HFF-Myc (cell line): ENCODE data around the gene KRT35.

Source experiments
- DNase-seq: peaks from one replicate; pipeline ENCODE4 v3.0.0-alpha.2; 2011; ENCODE audit warnings: low read depth; ENCODE audit errors: extremely low read depth
- H3K4me3 ChIP-seq: replicated peaks from 2 replicates; pipeline ENCODE4 v1.5.1; 2011; ENCODE audit warnings: low read depth, mild to moderate bottlenecking, control low read depth, low read length
- TF ChIP-seq, protein P1 (sequence below): IDR thresholded peaks from 2 replicates; pipeline ENCODE4 v1.5.1; 2012; ENCODE audit warnings: mild to moderate bottlenecking, low read depth, low read length, control low read depth; ENCODE audit errors: missing control alignments

Gene KRT35

DNA sequence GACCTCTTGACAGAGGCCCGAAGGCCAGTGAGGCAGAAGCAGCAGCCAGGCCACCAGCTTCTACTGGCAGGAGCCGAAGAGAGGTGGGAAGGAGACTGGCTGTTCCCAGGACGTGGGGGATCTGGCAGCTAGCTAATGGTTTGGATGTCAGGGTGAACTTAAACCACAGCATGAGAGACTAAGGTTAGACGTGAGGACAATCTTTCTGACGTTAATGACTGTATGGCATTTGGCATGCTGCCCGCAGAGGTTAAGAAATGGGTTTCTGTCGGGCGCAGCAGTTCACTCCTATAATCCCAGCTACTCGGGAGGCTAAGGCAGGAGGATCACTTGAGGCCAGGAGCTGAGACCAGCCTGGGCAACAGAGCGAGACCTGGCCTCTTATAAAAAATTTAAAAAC is 30.8 kb upstream of the KRT35 start:
- no peak for DNase-seq
- TF ChIP-seq, protein P1, sequence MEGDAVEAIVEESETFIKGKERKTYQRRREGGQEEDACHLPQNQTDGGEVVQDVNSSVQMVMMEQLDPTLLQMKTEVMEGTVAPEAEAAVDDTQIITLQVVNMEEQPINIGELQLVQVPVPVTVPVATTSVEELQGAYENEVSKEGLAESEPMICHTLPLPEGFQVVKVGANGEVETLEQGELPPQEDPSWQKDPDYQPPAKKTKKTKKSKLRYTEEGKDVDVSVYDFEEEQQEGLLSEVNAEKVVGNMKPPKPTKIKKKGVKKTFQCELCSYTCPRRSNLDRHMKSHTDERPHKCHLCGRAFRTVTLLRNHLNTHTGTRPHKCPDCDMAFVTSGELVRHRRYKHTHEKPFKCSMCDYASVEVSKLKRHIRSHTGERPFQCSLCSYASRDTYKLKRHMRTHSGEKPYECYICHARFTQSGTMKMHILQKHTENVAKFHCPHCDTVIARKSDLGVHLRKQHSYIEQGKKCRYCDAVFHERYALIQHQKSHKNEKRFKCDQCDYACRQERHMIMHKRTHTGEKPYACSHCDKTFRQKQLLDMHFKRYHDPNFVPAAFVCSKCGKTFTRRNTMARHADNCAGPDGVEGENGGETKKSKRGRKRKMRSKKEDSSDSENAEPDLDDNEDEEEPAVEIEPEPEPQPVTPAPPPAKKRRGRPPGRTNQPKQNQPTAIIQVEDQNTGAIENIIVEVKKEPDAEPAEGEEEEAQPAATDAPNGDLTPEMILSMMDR, result no peak
- no peak overlapping the region for H3K4me3 ChIP-seq

DNA sequence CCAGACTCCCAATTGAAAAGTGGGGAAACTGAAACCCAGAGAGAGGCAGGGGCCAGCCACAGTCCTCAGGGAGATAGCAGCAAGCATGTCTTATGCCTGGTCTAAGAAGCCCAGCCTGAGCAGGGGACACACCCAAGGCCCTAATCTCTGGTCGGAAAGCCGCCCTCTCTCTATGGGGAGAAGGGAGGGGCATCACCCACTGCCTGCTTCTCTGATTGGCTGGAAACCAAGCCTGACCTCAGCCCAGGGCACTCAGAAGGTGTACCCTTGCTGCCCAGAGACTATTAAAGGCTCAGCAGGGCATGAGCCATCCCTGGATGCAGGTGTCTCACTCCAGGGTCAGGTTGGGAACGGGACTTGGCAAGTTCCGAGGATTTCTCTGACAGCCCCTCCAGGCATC is 30.2 kb upstream of the KRT35 start:
- no peak for DNase-seq
- H3K4me3 ChIP-seq, result no peak overlapping the region
- TF ChIP-seq, protein P1, result no peak

DNA sequence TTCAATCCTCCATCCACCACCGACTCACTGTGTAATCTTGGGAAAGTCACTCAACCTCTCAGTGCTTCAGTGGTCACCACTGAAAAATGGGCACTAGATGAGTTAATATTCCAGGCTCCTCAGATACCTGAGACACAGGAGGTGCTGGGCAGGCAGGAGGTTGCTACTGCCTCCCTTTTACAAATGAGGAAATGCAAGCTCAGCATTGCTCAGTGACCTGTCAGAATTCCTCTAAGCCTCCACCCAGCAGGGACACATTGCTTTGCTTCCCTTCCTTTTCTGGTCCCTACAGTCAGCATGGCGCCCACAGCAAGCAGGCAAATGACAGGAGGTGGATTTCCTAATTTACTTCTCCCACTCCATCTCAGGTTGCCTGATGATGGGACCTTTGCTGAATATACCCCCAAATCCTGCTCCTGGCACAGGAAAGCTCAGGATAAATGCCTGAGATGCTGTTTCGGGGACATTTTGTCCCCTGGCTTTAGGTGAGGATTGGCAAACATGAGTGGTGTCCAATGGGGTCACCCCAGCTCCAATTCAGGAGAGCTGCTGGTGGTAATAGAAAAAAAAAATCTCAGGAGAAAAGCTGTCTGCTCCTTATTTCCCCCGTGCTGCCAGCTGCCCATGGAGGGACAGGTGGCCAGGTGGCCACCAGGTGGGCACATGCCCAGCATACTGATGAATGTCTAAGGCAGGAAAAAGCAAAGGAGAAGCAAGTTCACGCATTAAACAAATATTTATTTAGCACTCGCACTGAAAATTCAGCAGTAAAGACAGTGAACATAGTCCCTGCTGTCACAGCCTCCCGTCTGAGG is 29.5 kb upstream of the KRT35 start:
- TF ChIP-seq, protein P1, result no peak
- DNase-seq, result no peak
- no peak overlapping the region for H3K4me3 ChIP-seq

DNA sequence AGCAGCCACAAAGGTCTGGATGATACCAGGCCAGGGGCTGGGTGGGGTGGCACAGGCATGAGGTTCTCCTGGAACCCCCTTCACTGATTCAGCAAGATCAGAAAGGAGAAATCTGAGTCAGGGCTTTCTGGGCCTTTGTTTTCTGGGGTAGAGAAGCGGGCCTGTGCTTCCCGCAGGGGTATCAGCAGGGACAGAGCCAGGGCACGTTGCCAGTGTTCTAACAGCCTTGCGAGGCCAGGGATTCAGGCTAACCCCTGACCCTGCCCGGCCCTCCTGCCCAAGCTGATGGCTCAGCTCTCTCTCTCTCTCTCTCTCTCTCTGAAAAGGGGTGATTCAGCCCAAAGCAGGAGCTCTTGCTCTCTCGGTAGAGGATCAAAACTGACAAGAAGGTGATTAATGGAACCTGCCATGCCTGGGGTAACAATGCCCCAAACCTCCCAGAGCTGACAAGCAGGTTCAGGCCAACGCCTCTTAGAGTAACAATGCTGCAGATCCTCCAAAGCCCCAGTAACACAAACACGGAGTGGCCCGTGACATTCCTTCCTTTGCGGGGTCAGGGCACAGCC is 26.4 kb upstream of the KRT35 start:
- DNase-seq, result no peak
- H3K4me3 ChIP-seq, result no peak overlapping the region
- TF ChIP-seq, protein P1, result no peak

DNA sequence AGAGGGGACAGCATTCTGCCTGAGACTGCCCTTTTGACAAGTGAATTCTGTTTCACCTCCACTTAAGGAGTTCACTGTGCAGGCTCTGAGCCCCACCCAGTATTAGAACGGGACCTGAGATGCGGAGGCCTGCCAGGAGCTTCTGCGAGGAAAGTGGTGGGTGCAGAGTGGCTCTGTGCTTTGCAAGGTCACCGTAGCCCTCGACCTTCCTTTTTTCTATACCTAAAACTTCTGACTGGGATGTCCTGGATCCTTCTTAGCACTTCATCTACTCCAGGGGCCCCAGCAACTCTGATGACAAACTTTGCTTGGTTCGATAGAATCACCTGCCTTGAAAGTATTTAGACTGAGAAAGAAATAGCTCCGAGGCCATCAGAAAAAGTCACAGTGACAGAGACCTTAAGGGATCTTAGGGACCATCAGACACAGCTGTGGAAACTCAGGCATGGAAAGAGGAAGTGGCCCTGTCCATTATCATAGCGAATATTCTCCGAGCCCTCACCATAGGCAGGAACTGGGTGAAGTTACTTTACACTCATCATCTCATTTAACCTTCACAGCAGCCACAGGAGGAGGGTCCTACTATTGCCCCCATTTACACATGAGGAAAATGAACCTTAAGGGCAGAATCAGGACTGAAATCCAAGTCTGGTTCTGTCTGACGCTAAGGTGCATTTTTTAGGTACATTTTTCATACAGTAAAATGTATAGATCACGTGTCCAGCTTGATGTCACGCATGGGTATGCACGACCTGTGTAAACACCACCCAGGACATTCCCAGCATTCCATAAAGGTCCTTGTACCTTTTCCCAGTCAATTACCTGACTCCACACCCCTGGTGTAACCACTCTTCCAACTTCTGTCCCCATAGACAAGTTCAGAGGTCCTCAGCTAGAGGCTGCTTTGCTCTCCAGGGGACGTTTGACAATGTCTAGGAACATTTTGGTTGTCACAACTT is 25.1 kb upstream of the KRT35 start:
- TF ChIP-seq, protein P1, result no peak
- no peak for DNase-seq
- no peak overlapping the region for H3K4me3 ChIP-seq

DNA sequence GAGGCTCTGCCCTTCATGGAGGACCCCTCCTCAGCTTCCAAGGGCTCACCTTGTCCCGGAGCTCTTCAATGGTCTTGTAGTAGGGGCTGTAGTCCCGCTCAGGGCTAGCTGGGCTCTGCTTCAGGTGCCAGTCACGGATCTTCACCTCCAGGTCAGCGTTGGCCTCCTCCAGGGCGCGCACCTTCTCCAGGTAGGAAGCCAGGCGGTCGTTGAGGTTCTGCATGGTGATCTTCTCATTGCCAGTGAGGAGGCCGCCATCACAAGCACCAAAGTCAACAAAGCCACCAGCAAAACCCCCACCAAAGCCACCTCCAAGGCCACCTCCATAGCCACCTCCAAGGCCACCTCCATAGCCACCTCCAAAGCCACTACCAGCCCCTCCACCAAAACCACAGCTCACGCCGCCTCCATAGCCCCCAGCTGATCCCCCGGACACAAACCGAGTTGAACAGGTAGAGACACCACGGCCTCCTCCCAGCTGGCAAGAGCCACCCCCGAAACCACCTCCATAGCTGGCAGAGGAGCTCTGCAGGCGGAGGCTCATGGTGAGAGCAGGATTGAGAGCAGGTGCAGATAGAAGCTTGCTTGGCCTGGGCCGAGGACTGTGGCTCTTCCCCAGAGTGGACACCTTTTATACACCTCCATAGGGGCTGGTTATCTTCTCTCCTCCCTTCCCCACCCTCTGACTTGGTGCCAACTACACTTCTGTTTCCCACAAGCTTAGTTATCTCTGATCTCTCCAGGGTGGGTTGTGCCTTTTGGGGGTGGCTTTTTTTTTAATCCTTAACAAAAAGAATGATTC is 24.3 kb upstream of the KRT35 start, which contains the start of gene KRT13:
Gene KRT13, minus strand, starts transcription at position 606 of the 802 bp plus-strand sequence. Its CDS starts 62 bp downstream, at position 544.
- TF ChIP-seq, protein P1, result no peak
- no peak for DNase-seq
- no peak within 1 kb of the TSS for H3K4me3 ChIP-seq
